Ovary (tissue), 9 donors: ENCODE data around the gene ARFGEF3. TPM values are rescaled to one million over a fixed set of nuclear protein-coding genes. Genes with fewer than 3 reads are reported as not detected.

Source experiments
- DNase-seq, 5 donors: peaks; one replicate each; pipeline ENCODE4 v3.0.0-alpha.2; 2019 to 2020
- H3K27ac ChIP-seq, 2 donors: fragments of 200-600 bp; one replicate each; pipeline versions ENCODE4 v1.5.1 to v1.8.0; 2019 to 2022
- H3K27me3 ChIP-seq: fragments of 200-600 bp; one replicate; pipeline ENCODE4 v1.8.0; 2022
- H3K36me3 ChIP-seq: fragments of 200-600 bp; sonication (generic); one replicate; pipeline ENCODE4 v1.5.1; 2019
- H3K4me1 ChIP-seq: one replicate; pipeline ENCODE4 v1.8.1; 2013; ENCODE audit warnings: mild to moderate bottlenecking, moderate library complexity; ENCODE audit not compliant: insufficient read depth
- H3K4me3 ChIP-seq: fragments of 200-600 bp; sonication (generic); one replicate; pipeline ENCODE4 v1.5.1; 2017
- H3K9me3 ChIP-seq, 2 donors: fragments of 200-600 bp in 1 of 2; sonication (generic) in 1 of 2; one replicate each; pipeline versions ENCODE4 v1.5.1 to v1.8.1; 2013 to 2019; ENCODE audit warnings: mild to moderate bottlenecking in 1 of 2, moderate library complexity in 1 of 2
- CTCF ChIP-seq, 3 donors: fragments of 450-650 bp in 2 of 3; fragments of 200-600 bp in 1 of 3; IDR thresholded peaks; one replicate each; pipeline versions ENCODE4 v1.5.1 to v1.8.0; 2016 to 2022; ENCODE audit warnings: antibody characterized with exemption in 3 of 3, mild to moderate bottlenecking in 1 of 3
- EP300 ChIP-seq: sonication (generic); formaldehyde crosslinking; IDR thresholded peaks from one replicate; pipeline ENCODE4 v1.6.1; 2017; ENCODE audit warnings: antibody characterized with exemption
- POLR2A ChIP-seq: fragments of 450-650 bp; IDR thresholded peaks from one replicate; pipeline ENCODE4 v1.6.1; 2017; ENCODE audit warnings: antibody characterized with exemption, mild to moderate bottlenecking, moderate library complexity
- WGBS, 3 donors: extraction: QIAGEN DNeasy Blood & Tissue Kit in 1 of 3; methylation state at CpG; one replicate each; pipeline versions ENCODE4 v1.1.5 to v1.1.7; 2013 to 2017; 5-methylcytosine and 5-hydroxymethylcytosine counted together
- intact Hi-C, 4 donors: fragments of 100-400 bp; cut with DNase I; formaldehyde crosslinking; loops; one replicate each; pipeline versions ENCODE4 v1.11.0 to v1.15.1; 2022 to 2023
- polyA plus RNA-seq, 2 donors: library from polyadenylated mRNA; stranded (reverse); fragments of 200-250 nt in 1 of 2; fragments of 350-450 nt in 1 of 2; fragmentation: Illumina TruSeq in 1 of 2; extraction: RNeasy Lipid Tissue Mini Kit (QIAGEN cat#74804) in 1 of 2; gene quantifications; one replicate each; pipeline ENCODE4 v1.2.3, GENCODE V29; 2013 to 2014
- total RNA-seq, 7 donors: library from RNA; depleted of rRNA in 2 of 7; stranded (reverse); fragments of >200 nt in 2 of 7; fragmentation: NEBNext Ultra II Directional in 3 of 7; extraction: Animal tissue kit (Norgen Biotek cat#: 25700) in 3 of 7; gene quantifications; one replicate each; pipeline versions ENCODE4 v1.1.0 to v1.2.4, GENCODE V29; 2016 to 2023
- donor health status: DM: no; HTN: no; CAD: no; lungs with moderate emphysema.
- donor health status: DM: no; HTN: no; CAD: no.
- donor health status: Bipolar disorder and iron deficiency.
- donor health status: DM: yes; HTN: yes; CAD: no.
- donor health status: DM: no; HTN: no; CAD: no.
- donor health status: DM: yes; HTN: yes; CAD: no.

ARFGEF3 gene
- total and polyA plus RNA-seq, 9 donors = 0.15 to 6.1 (median 0.72) TPM

GRCh38 chr6:138162955-138163575, 1.3 kb downstream of the ARFGEF3 start:
- 67 to 74% (median 72%) methylated on average over 5 of the region's 5 CpGs for WGBS, 3 donors
- Histone ChIP-seq H3K27me3 (no peaks in the 10 kb centered on the region), H3K27ac (no peak overlapping the region), H3K9me3 (no peaks in the 10 kb centered on the region), H3K4me1 (no peaks in the 10 kb centered on the region), H3K36me3 (no peaks in the 10 kb centered on the region), H3K4me3 (no peak overlapping the region)
- TF ChIP-seq CTCF (IDR thresholded peaks at IDR 0.05) (no peak), POLR2A (no peak), EP300 (no peak)
- no peak for DNase-seq
- intact Hi-C loops = no loop called here

GRCh38 chr6:138175596-138175995, 13.9 kb downstream of the ARFGEF3 start:
- H3K4me3 ChIP-seq = no peak overlapping the region
- no peak for DNase-seq
- no peaks in the 10 kb centered on the region for H3K27me3 ChIP-seq
- H3K9me3 ChIP-seq = peaks cover 0 to 4% of the 10 kb centered on the region in 2 donors
- intact Hi-C loops = no loop called here
- WGBS, 3 donors = 77 to 85% (median 82%) methylated on average over 2 of the region's 2 CpGs
- no peaks in the 10 kb centered on the region for H3K4me1 ChIP-seq
- no peaks in the 10 kb centered on the region for H3K36me3 ChIP-seq
- TF ChIP-seq POLR2A (no peak), EP300 (no peak), CTCF (IDR thresholded peaks at IDR 0.05) (no peak)
- H3K27ac ChIP-seq = no peak overlapping the region

GRCh38 chr6:138176652-138177232, 15.0 kb downstream of the ARFGEF3 start:
- H3K27ac ChIP-seq = no peak overlapping the region
- WGBS, 3 donors = 92 to 97% (median 95%) methylated on average over 2 of the region's 2 CpGs
- H3K36me3 ChIP-seq = no peaks in the 10 kb centered on the region
- intact Hi-C loops = no loop called here
- no peak overlapping the region for H3K4me3 ChIP-seq
- no peak for TF ChIP-seq CTCF (IDR thresholded peaks at IDR 0.05)
- no peak for TF ChIP-seq EP300
- TF ChIP-seq POLR2A = no peak
- H3K9me3 ChIP-seq = peaks cover 0 to 4% of the 10 kb centered on the region in 2 donors
- no peaks in the 10 kb centered on the region for H3K4me1 ChIP-seq
- DNase-seq = no peak
- H3K27me3 ChIP-seq = no peaks in the 10 kb centered on the region

- Histone ChIP-seq H3K27me3 (no peaks in the 10 kb centered on the region), H3K27ac (no peak overlapping the region), H3K36me3 (no peaks in the 10 kb centered on the region), H3K4me3 (no peak overlapping the region), H3K4me1 (no peaks in the 10 kb centered on the region), H3K9me3 (no peaks in the 10 kb centered on the region)
- TF ChIP-seq CTCF (IDR thresholded peaks at IDR 0.05) = no peak
- no peak for TF ChIP-seq EP300
- TF ChIP-seq POLR2A = no peak
- WGBS, 3 donors = 46 to 58% (median 49%) methylated on average over 8 of the region's 8 CpGs
- no peak for DNase-seq
- intact Hi-C loops = no loop called here
Observed at GRCh38 chr6:138182939-138183789, 21.4 kb downstream of the ARFGEF3 start.
